PC-9 (cell line): ENCODE results near the gene SURF4.
"Not testable (repeated sequence)": the region's sequence is repeated elsewhere in the genome, so short reads cannot be mapped to it uniquely, and the experiment has no call there.

Experiments used
- EZH2 ChIP-seq: fragments of 200-600 bp; sonication (generic); IDR thresholded peaks from 2 replicates; pipeline ENCODE4 v1.8.0; 2017; ENCODE audit warnings: antibody characterized with exemption, low read depth
- TF ChIP-seq, protein P1 (sequence below): fragments of 200-600 bp; sonication (generic); conservative IDR thresholded peaks from 2 replicates; pipeline ENCODE4 v1.6.1; 2017; ENCODE audit warnings: mixed run types, antibody characterized with exemption, mild to moderate bottlenecking, moderate library complexity

DNA sequence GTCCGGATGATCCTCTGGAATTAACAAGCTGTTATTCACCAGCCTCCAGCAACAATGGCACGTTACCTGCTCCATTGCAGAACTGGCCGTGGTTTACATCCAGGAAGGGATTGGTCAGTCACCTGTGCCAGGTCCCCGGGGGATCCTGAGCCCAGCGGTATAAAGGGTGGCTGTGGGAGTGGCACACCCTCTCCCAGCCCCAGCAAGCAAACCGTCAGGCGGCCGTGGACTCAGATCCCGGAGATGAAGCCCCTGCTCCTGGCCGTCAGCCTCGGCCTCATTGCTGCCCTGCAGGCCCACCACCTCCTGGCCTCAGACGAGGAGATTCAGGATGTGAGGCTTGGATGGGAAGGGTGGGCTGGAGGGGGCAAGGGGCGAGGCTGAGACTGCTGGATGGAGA is 58.3 kb downstream of the SURF4 start:
- not testable (repeated sequence) for TF ChIP-seq EZH2
- TF ChIP-seq, protein P1, sequence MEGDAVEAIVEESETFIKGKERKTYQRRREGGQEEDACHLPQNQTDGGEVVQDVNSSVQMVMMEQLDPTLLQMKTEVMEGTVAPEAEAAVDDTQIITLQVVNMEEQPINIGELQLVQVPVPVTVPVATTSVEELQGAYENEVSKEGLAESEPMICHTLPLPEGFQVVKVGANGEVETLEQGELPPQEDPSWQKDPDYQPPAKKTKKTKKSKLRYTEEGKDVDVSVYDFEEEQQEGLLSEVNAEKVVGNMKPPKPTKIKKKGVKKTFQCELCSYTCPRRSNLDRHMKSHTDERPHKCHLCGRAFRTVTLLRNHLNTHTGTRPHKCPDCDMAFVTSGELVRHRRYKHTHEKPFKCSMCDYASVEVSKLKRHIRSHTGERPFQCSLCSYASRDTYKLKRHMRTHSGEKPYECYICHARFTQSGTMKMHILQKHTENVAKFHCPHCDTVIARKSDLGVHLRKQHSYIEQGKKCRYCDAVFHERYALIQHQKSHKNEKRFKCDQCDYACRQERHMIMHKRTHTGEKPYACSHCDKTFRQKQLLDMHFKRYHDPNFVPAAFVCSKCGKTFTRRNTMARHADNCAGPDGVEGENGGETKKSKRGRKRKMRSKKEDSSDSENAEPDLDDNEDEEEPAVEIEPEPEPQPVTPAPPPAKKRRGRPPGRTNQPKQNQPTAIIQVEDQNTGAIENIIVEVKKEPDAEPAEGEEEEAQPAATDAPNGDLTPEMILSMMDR: not testable (repeated sequence)
